ENCODE measurements around the gene EPB41L3. TPM values are rescaled to one million over a fixed set of nuclear protein-coding genes. Genes with fewer than 3 reads are reported as not detected.

EPB41L3 gene
- polyA plus RNA-seq, 1 donor from 2014 or later, result 19.6 TPM

DNA sequence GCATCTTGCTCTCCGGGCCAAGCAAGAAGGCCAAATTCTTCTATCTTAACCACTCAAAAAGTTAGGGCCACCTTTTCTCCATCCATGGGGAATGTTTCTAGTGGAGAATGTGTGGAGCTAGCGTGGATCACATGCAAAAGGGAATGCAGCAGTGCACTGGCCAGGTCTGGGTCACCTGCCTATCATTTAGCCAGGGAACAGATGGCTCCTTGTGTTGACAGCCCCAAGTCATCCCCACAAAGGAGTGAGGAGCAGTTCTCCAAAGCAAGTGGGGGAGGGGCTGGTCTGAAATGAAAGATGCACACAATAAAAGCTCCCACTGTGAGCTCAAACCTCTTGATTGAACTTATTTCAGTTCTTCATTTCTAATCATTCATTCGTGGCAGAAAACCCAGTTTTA, 19.1 kb downstream of the EPB41L3 start:
- H4K20me1 ChIP-seq (ENCODE audit: insufficient read depth), result no peaks in the 10 kb centered on the region
- H3K9me2 ChIP-seq (ENCODE audit: insufficient read depth, low read length), result no peaks in the 10 kb centered on the region
- no peak overlapping the region for H2AFZ ChIP-seq (ENCODE audit: low read depth, low read length)
- TF ChIP-seq, protein P1, sequence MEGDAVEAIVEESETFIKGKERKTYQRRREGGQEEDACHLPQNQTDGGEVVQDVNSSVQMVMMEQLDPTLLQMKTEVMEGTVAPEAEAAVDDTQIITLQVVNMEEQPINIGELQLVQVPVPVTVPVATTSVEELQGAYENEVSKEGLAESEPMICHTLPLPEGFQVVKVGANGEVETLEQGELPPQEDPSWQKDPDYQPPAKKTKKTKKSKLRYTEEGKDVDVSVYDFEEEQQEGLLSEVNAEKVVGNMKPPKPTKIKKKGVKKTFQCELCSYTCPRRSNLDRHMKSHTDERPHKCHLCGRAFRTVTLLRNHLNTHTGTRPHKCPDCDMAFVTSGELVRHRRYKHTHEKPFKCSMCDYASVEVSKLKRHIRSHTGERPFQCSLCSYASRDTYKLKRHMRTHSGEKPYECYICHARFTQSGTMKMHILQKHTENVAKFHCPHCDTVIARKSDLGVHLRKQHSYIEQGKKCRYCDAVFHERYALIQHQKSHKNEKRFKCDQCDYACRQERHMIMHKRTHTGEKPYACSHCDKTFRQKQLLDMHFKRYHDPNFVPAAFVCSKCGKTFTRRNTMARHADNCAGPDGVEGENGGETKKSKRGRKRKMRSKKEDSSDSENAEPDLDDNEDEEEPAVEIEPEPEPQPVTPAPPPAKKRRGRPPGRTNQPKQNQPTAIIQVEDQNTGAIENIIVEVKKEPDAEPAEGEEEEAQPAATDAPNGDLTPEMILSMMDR (IDR thresholded peaks at IDR 0.05; ENCODE audit: poor library complexity, severe bottlenecking), result no peak
- TF ChIP-seq SMC3 (conservative IDR thresholded peaks at IDR 0.05; ENCODE audit: poor library complexity), result no peak
- TF ChIP-seq RAD21 (conservative IDR thresholded peaks at IDR 0.05), result no peak
- TF ChIP-seq MXI1 (conservative IDR thresholded peaks at IDR 0.05; ENCODE audit: poor library complexity, severe bottlenecking), result no peak
- no peak for TF ChIP-seq POLR2AphosphoS5 (IDR thresholded peaks at IDR 0.05)
- no peak for TF ChIP-seq EP300 (conservative IDR thresholded peaks at IDR 0.05; ENCODE audit: poor library complexity, severe bottlenecking)
- no peak for TF ChIP-seq EZH2 (IDR thresholded peaks at IDR 0.05; ENCODE audit: borderline replicate concordance, insufficient read depth, low read length, poor library complexity, severe bottlenecking)
- no peak for TF ChIP-seq TAF1 (IDR thresholded peaks at IDR 0.05; ENCODE audit: low read depth)
- TF ChIP-seq, protein P2, sequence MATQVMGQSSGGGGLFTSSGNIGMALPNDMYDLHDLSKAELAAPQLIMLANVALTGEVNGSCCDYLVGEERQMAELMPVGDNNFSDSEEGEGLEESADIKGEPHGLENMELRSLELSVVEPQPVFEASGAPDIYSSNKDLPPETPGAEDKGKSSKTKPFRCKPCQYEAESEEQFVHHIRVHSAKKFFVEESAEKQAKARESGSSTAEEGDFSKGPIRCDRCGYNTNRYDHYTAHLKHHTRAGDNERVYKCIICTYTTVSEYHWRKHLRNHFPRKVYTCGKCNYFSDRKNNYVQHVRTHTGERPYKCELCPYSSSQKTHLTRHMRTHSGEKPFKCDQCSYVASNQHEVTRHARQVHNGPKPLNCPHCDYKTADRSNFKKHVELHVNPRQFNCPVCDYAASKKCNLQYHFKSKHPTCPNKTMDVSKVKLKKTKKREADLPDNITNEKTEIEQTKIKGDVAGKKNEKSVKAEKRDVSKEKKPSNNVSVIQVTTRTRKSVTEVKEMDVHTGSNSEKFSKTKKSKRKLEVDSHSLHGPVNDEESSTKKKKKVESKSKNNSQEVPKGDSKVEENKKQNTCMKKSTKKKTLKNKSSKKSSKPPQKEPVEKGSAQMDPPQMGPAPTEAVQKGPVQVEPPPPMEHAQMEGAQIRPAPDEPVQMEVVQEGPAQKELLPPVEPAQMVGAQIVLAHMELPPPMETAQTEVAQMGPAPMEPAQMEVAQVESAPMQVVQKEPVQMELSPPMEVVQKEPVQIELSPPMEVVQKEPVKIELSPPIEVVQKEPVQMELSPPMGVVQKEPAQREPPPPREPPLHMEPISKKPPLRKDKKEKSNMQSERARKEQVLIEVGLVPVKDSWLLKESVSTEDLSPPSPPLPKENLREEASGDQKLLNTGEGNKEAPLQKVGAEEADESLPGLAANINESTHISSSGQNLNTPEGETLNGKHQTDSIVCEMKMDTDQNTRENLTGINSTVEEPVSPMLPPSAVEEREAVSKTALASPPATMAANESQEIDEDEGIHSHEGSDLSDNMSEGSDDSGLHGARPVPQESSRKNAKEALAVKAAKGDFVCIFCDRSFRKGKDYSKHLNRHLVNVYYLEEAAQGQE (IDR thresholded peaks at IDR 0.05; ENCODE audit: borderline replicate concordance), result no peak
- H3F3A ChIP-seq (ENCODE audit: insufficient read depth, low read length, poor library complexity, severe bottlenecking), result no peaks in the 10 kb centered on the region
- no peak overlapping the region for H3K4me3 ChIP-seq (ENCODE audit: low read length)
- H3K27ac ChIP-seq (ENCODE audit: low read length), result no peak overlapping the region
- H3K9me3 ChIP-seq (ENCODE audit: low read length), result no peaks in the 10 kb centered on the region
- no peaks in the 10 kb centered on the region for H3K79me2 ChIP-seq (replicated peaks; ENCODE audit: insufficient read depth, low read length)
- no peak overlapping the region for H3K9ac ChIP-seq (ENCODE audit: low read length)
- H3K4me2 ChIP-seq (ENCODE audit: low read length), result no peak overlapping the region
- H3K27me3 ChIP-seq (ENCODE audit: insufficient read depth, low read depth, low read length), result no peaks in the 10 kb centered on the region
- H3K36me3 ChIP-seq (ENCODE audit: insufficient read depth, low read length), result no peaks in the 10 kb centered on the region

DNA sequence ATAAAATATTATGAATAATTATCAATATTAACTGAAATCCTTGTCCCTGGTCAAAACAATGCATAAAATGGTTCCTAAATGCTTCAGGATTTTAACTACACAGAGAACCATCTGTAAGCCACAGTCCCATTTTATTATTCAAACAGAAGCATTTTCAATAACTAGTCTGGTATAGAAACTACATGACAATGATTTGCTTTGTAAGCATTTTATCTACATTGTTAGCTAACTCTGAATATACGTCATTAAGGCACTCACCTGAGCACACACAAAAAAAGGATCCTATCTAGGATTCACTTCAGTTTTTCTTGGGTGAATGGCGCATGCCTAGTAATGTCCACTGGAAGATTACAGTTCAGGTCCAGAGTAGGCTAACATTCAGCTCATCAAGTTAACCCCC, 22.8 kb downstream of the EPB41L3 start:
- Histone ChIP-seq H3K9me2 (ENCODE audit: insufficient read depth, low read length) (no peaks in the 10 kb centered on the region), H3K9me3 (ENCODE audit: low read length) (no peaks in the 10 kb centered on the region), H3K27ac (ENCODE audit: low read length) (no peak overlapping the region), H3K79me2 (replicated peaks; ENCODE audit: insufficient read depth, low read length) (no peaks in the 10 kb centered on the region), H4K20me1 (ENCODE audit: insufficient read depth) (no peaks in the 10 kb centered on the region), H2AFZ (ENCODE audit: low read depth, low read length) (no peak overlapping the region), H3F3A (ENCODE audit: insufficient read depth, low read length, poor library complexity, severe bottlenecking) (no peaks in the 10 kb centered on the region), H3K4me3 (ENCODE audit: low read length) (no peak overlapping the region), H3K4me2 (ENCODE audit: low read length) (no peak overlapping the region), H3K27me3 (ENCODE audit: insufficient read depth, low read depth, low read length) (no peaks in the 10 kb centered on the region), H3K9ac (ENCODE audit: low read length) (no peak overlapping the region), H3K36me3 (ENCODE audit: insufficient read depth, low read length) (no peaks in the 10 kb centered on the region)
- TF ChIP-seq EZH2 (IDR thresholded peaks at IDR 0.05; ENCODE audit: borderline replicate concordance, insufficient read depth, low read length, poor library complexity, severe bottlenecking) (no peak), EP300 (conservative IDR thresholded peaks at IDR 0.05; ENCODE audit: poor library complexity, severe bottlenecking) (no peak), RAD21 (conservative IDR thresholded peaks at IDR 0.05) (no peak), POLR2AphosphoS5 (IDR thresholded peaks at IDR 0.05) (no peak), TAF1 (IDR thresholded peaks at IDR 0.05; ENCODE audit: low read depth) (no peak), SMC3 (conservative IDR thresholded peaks at IDR 0.05; ENCODE audit: poor library complexity) (no peak), MXI1 (conservative IDR thresholded peaks at IDR 0.05; ENCODE audit: poor library complexity, severe bottlenecking) (no peak)
- TF ChIP-seq, protein P2 (IDR thresholded peaks at IDR 0.05; ENCODE audit: borderline replicate concordance), result no peak
- TF ChIP-seq, protein P1 (IDR thresholded peaks at IDR 0.05; ENCODE audit: poor library complexity, severe bottlenecking), result no peak

All from neural cell (in vitro differentiated cells).